OCI-LY1 (cell line): ENCODE data around the gene HOTAIR.

Source experiments
- CTCF ChIP-seq: fragments of 200-600 bp; sonication (generic), shearing (Covaris generic); IDR thresholded peaks from 2 replicates; pipeline ENCODE4 v1.5.1; 2017; ENCODE audit warnings: mild to moderate bottlenecking, antibody characterized with exemption, low read length, moderate library complexity, mixed read lengths
- EZH2 ChIP-seq: fragments of 200-600 bp; sonication (generic), shearing (Covaris generic); IDR thresholded peaks from 2 replicates; pipeline ENCODE4 v1.8.0; 2017; ENCODE audit warnings: borderline replicate concordance, mixed run types, mild to moderate bottlenecking, antibody characterized with exemption, low read length, moderate library complexity, mixed read lengths

GRCh38 chr12:53987787-53988230 lies 13.1 kb upstream of the HOTAIR start:
- TF ChIP-seq CTCF: no peak
- no peak for TF ChIP-seq EZH2
